ENCODE measurements around the gene KRT6C.

Gene KRT6C

GRCh38 chr12:52436828-52437474 lies 36.7 kb downstream of the KRT6C start:
- no peak overlapping the region for H3K27ac ChIP-seq (ENCODE audit: insufficient read depth, low read depth, low read length, poor library complexity, severe bottlenecking)
- no peaks in the 10 kb centered on the region for H3K36me3 ChIP-seq (ENCODE audit: control insufficient read depth, insufficient read depth, low read length)
- peaks cover 14% of the 10 kb centered on the region for H3K4me1 ChIP-seq (ENCODE audit: control insufficient read depth, insufficient read depth, low read length)
- H3K27me3 ChIP-seq (ENCODE audit: control insufficient read depth, insufficient read depth, low read length, poor library complexity, severe bottlenecking), result no peaks in the 10 kb centered on the region
- 91 to 93% methylated on average over 8 to 9 of the region's 9 CpGs for WGBS, 2 experiments
- H3K9me3 ChIP-seq (ENCODE audit: control insufficient read depth, low read length), result no peaks in the 10 kb centered on the region
- no peak overlapping the region for H3K4me3 ChIP-seq (ENCODE audit: insufficient read depth, low read depth, low read length)

- 79 to 85% methylated on average over 9 of the region's 9 CpGs for WGBS, 2 experiments
Observed at GRCh38 chr12:52436000-52436827, 37.4 kb downstream of the KRT6C start.

GRCh38 chr12:52435659-52435999 lies 38.0 kb downstream of the KRT6C start:
- H3K36me3 ChIP-seq (ENCODE audit: control insufficient read depth, insufficient read depth, low read length), result no peaks in the 10 kb centered on the region
- H3K27me3 ChIP-seq (ENCODE audit: control insufficient read depth, insufficient read depth, low read length, poor library complexity, severe bottlenecking), result no peaks in the 10 kb centered on the region
- no peak overlapping the region for H3K27ac ChIP-seq (ENCODE audit: insufficient read depth, low read depth, low read length, poor library complexity, severe bottlenecking)
- no peaks in the 10 kb centered on the region for H3K9me3 ChIP-seq (ENCODE audit: control insufficient read depth, low read length)
- peaks cover 3% of the 10 kb centered on the region for H3K4me1 ChIP-seq (ENCODE audit: control insufficient read depth, insufficient read depth, low read length)
- no peak overlapping the region for H3K4me3 ChIP-seq (ENCODE audit: insufficient read depth, low read depth, low read length)
- 94% methylated on average over 6 of the region's 6 CpGs for WGBS, 2 experiments

More at GRCh38 chr12:52436000-52436827, 37.4 kb downstream of the KRT6C start:
- Histone ChIP-seq H3K4me1 (ENCODE audit: control insufficient read depth, insufficient read depth, low read length) (peaks cover 9% of the 10 kb centered on the region), H3K36me3 (ENCODE audit: control insufficient read depth, insufficient read depth, low read length) (no peaks in the 10 kb centered on the region), H3K4me3 (ENCODE audit: insufficient read depth, low read depth, low read length) (no peak overlapping the region), H3K27ac (ENCODE audit: insufficient read depth, low read depth, low read length, poor library complexity, severe bottlenecking) (no peak overlapping the region), H3K27me3 (ENCODE audit: control insufficient read depth, insufficient read depth, low read length, poor library complexity, severe bottlenecking) (no peaks in the 10 kb centered on the region), H3K9me3 (ENCODE audit: control insufficient read depth, low read length) (no peaks in the 10 kb centered on the region)

DNA sequence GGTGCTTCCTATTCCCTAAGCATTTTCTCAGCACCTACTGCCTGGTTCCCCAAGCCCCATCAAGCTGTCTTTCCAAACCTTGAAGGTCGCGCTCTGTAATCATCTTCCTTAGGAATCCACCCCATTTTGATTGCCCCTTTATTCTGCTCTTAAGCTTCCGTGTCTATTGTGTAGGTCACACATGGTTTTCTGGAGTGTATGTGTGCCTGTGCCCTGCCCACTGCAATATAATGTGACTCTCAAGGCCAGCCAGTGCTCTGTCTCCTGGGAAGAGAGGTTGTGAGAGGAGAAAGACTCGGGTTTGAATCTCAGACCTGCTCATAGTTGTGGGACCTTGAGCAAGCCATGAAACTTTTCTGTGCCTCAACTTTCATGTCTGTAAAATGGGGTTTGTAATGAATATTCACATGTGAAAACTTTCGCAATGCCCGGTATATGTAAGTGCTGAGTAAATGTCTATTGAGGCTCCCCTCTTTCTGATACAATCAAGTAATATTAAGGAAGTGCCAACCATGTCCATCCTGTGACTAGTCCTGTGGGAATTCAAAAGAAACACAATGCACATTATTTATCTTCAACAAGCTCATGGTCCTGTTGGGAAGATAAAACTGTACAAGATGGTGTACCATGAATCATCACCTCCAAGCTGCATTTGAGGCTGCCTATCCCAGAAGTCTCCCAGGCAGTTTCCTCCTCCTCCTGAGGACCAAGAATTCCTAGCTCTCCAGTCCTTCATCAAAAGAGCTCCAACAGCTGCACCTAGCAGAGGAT lies 38.7 kb downstream of the KRT6C start:
- no peaks in the 10 kb centered on the region for H3K9me3 ChIP-seq (ENCODE audit: control insufficient read depth, low read length)
- WGBS, 2 experiments, result 92 to 97% methylated on average over 6 of the region's 6 CpGs

DNA sequence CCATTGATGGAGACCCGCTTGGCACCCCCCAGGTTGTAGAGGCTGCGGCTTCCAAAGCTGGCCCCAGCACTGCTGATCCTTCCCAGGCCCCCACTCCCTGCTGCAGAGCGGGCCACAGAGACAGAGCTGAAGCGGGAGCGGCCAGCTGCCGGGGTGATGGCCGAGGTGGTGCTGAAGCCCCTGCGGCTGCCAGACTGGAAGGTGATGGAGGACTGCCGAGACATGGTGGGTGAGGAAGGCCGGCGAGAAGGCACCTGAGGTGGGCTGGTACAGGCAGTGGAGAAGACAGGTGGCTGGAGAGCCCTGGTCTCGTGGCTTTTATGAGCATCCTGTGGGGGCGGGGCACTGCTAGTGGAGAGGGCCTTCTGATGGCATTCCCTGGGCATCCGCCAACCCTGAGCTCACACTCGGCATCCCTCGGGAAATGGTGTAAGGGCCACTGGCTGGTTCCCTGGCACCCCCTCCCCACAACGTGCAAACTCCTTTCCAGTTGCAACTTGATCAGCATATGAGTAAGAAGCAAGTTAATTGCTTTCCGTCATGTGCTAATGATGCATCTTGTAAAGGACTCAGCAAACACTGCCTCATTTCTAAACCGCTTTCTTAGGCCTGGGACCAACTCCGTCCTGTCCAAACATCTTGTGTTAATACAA lies 39.4 kb downstream of the KRT6C start, which contains the start of gene KRT75:
KRT75 (minus strand) TSS at position 291 of the 653 bp plus-strand sequence; CDS start at position 224, 67 bp downstream.
- no peaks in the 10 kb centered on the region for H3K27me3 ChIP-seq (ENCODE audit: control insufficient read depth, insufficient read depth, low read length, poor library complexity, severe bottlenecking)
- peaks cover 3% of the 10 kb centered on the region for H3K4me1 ChIP-seq (ENCODE audit: control insufficient read depth, insufficient read depth, low read length)
- H3K9me3 ChIP-seq (ENCODE audit: control insufficient read depth, low read length), result no peaks in the 10 kb centered on the region
- WGBS, 2 experiments, result 90 to 91% methylated on average over 20 of the region's 20 CpGs
- H3K4me3 ChIP-seq (ENCODE audit: insufficient read depth, low read depth, low read length), result no peak within 1 kb of the TSS
- no peaks in the 10 kb centered on the region for H3K36me3 ChIP-seq (ENCODE audit: control insufficient read depth, insufficient read depth, low read length)
- H3K27ac ChIP-seq (ENCODE audit: insufficient read depth, low read depth, low read length, poor library complexity, severe bottlenecking), result no peak within 1 kb of the TSS

More for the DNA sequence above, 38.7 kb downstream of the KRT6C start:
- Histone ChIP-seq H3K27ac (ENCODE audit: insufficient read depth, low read depth, low read length, poor library complexity, severe bottlenecking) (no peak overlapping the region), H3K27me3 (ENCODE audit: control insufficient read depth, insufficient read depth, low read length, poor library complexity, severe bottlenecking) (no peaks in the 10 kb centered on the region), H3K36me3 (ENCODE audit: control insufficient read depth, insufficient read depth, low read length) (no peaks in the 10 kb centered on the region), H3K4me3 (ENCODE audit: insufficient read depth, low read depth, low read length) (no peak overlapping the region), H3K4me1 (ENCODE audit: control insufficient read depth, insufficient read depth, low read length) (peaks cover 3% of the 10 kb centered on the region)

DNA sequence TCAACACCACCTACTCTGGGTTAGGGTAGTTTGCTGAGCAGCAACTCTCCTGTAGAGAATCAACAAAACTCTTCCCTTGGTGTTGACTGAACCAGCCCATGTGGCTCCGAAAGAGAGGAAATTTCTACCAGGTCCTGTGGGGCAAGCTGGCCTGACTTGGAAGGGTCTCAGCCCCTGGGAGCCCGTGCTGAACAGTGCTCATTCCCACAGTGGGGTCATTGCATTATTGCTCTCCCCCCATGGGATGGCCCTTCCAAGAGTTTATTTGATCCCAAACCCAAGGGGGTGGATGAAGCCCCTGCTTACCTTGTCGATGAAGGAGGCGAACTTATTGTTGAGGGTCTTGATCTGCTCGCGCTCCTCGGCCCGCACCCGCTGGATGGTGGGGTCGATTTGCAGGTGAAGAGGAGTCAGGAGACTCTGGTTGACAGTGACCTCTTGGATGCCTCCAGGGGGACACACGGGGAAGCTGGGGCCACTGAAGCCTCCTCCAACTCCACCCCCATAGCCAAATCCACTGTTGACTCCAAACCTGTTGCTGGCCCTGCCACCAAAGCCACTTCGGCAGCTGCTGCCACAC lies 40.0 kb downstream of the KRT6C start:
- Histone ChIP-seq H3K4me3 (ENCODE audit: insufficient read depth, low read depth, low read length) (no peak overlapping the region), H3K27me3 (ENCODE audit: control insufficient read depth, insufficient read depth, low read length, poor library complexity, severe bottlenecking) (no peaks in the 10 kb centered on the region), H3K27ac (ENCODE audit: insufficient read depth, low read depth, low read length, poor library complexity, severe bottlenecking) (no peak overlapping the region), H3K4me1 (ENCODE audit: control insufficient read depth, insufficient read depth, low read length) (peaks cover 3% of the 10 kb centered on the region), H3K36me3 (ENCODE audit: control insufficient read depth, insufficient read depth, low read length) (no peaks in the 10 kb centered on the region), H3K9me3 (ENCODE audit: control insufficient read depth, low read length) (no peaks in the 10 kb centered on the region)
- 94 to 95% methylated on average over 12 of the region's 12 CpGs for WGBS, 2 experiments

DNA sequence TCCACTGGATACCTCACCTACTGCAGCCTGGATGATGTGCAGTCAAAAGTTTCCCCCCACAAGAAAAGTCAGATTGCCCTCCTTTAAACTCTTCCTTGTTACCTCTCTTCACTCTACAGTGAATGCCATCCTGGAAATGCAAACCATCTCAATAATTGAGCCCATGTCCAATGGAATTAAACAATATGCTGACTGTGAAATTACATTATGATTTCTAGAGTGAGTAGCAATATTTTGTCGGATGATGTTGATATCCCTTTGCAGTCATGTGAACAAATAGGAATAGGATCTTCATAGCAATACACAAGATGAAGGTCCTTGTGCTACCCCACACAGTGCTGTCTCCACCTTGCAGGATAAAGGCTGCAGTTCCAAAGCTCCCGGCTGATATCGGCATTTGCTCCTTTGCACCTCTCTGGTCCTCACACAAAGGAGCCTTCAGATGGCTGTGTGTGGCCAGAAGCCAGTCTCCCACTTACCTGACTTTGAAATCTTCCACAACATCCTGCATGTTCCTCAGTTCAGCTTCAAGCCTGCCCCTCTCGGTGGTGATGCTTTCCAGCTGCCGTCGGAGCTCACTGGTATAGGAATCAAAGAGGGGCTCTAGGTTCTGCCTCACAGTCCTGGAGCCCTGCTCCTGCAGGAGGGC lies 40.9 kb downstream of the KRT6C start:
- Histone ChIP-seq H3K9me3 (ENCODE audit: control insufficient read depth, low read length) (no peaks in the 10 kb centered on the region), H3K4me3 (ENCODE audit: insufficient read depth, low read depth, low read length) (no peak overlapping the region), H3K4me1 (ENCODE audit: control insufficient read depth, insufficient read depth, low read length) (peaks cover 3% of the 10 kb centered on the region), H3K36me3 (ENCODE audit: control insufficient read depth, insufficient read depth, low read length) (no peaks in the 10 kb centered on the region), H3K27ac (ENCODE audit: insufficient read depth, low read depth, low read length, poor library complexity, severe bottlenecking) (no peak overlapping the region), H3K27me3 (ENCODE audit: control insufficient read depth, insufficient read depth, low read length, poor library complexity, severe bottlenecking) (no peaks in the 10 kb centered on the region)
- 91 to 93% methylated on average over 6 of the region's 6 CpGs for WGBS, 2 experiments

DNA sequence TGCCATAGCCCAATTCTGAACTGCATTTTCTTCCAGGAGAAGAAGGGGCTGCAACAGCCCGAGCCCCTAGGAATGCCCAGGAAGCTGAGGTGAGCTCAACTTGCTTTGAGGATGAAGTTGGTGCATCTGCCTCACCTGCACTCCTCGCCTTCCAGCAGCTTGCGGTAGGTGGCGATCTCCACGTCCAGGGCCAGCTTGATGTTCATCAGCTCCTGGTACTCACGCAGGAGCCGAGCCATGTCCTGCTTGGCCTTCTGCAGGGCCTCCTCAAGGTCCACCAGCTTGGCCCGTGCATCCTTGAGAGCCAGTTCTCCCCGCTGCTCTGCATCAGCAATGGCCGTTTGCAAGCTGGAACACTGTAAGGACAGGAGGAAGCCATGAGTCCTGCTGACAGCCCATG lies 45.5 kb downstream of the KRT6C start:
- H3K27me3 ChIP-seq (ENCODE audit: control insufficient read depth, insufficient read depth, low read length, poor library complexity, severe bottlenecking), result no peaks in the 10 kb centered on the region

DNA sequence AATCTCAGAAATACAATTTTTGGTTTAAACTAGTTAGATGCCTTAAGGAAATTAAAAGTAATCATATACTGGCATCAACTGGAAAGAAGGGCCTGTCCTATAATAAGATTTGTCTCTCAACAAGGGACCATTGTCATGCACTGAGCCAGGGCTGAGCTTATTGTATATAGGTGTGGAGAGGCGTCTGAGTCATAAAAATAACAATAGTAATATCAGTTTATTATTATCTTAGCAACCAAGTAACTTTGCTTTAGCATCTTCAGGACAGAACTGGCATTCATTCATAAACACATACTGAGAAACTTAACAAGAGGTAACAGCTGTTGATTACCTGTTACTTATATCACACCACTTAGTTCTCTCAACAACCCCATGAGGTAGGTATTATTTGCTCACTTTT lies 46.5 kb downstream of the KRT6C start:
- no peaks in the 10 kb centered on the region for H3K36me3 ChIP-seq (ENCODE audit: control insufficient read depth, insufficient read depth, low read length)
- no peaks in the 10 kb centered on the region for H3K9me3 ChIP-seq (ENCODE audit: control insufficient read depth, low read length)
- no peak overlapping the region for H3K27ac ChIP-seq (ENCODE audit: insufficient read depth, low read depth, low read length, poor library complexity, severe bottlenecking)
- WGBS, 2 experiments, result 71% methylated on average over 1 of the region's 1 CpG; no CpG with 5 or more reads in 1 of the 2 experiments
- H3K4me3 ChIP-seq (ENCODE audit: insufficient read depth, low read depth, low read length), result no peak overlapping the region
- no peaks in the 10 kb centered on the region for H3K27me3 ChIP-seq (ENCODE audit: control insufficient read depth, insufficient read depth, low read length, poor library complexity, severe bottlenecking)
- H3K4me1 ChIP-seq (ENCODE audit: control insufficient read depth, insufficient read depth, low read length), result peaks cover 10% of the 10 kb centered on the region

More for the DNA sequence above, 45.5 kb downstream of the KRT6C start:
- WGBS, 2 experiments, result 90 to 91% methylated on average over 10 of the region's 10 CpGs
- Histone ChIP-seq H3K36me3 (ENCODE audit: control insufficient read depth, insufficient read depth, low read length) (no peaks in the 10 kb centered on the region), H3K27ac (ENCODE audit: insufficient read depth, low read depth, low read length, poor library complexity, severe bottlenecking) (no peak overlapping the region), H3K9me3 (ENCODE audit: control insufficient read depth, low read length) (no peaks in the 10 kb centered on the region), H3K4me3 (ENCODE audit: insufficient read depth, low read depth, low read length) (no peak overlapping the region), H3K4me1 (ENCODE audit: control insufficient read depth, insufficient read depth, low read length) (peaks cover 5% of the 10 kb centered on the region)
